Astrocyte (in vitro differentiated cells and primary cell): ENCODE measurements around the gene PTPRT. TPM values are rescaled to one million over a fixed set of nuclear protein-coding genes. Genes with fewer than 3 reads are reported as not detected.

Experiments
- DNase-seq: peaks from one replicate; pipeline ENCODE4 v3.0.0-alpha.2; 2010; ENCODE audit warnings: low read depth
- FAIRE-seq: peaks from 2 replicates; lab custom pipeline; 2011; peaks lifted over from hg19 to GRCh38; lab: Jason Lieb, UNC
- H2AFZ ChIP-seq: 2 replicates; pipeline ENCODE4 v1.6.0; 2012; ENCODE audit warnings: low read depth, low read length, inconsistent platforms
- H3K27ac ChIP-seq: 2 replicates; pipeline ENCODE4 v1.5.1; 2011; ENCODE audit warnings: low read depth, low read length, inconsistent platforms
- H3K27me3 ChIP-seq: 2 replicates; pipeline ENCODE4 v1.6.0; 2011; ENCODE audit warnings: low read length, inconsistent platforms; ENCODE audit not compliant: insufficient read depth
- H3K36me3 ChIP-seq: 2 replicates; pipeline ENCODE4 v1.5.1; 2011; ENCODE audit warnings: low read length, inconsistent platforms; ENCODE audit not compliant: insufficient read depth
- H3K4me1 ChIP-seq: 2 replicates; pipeline ENCODE4 v1.5.1; 2011; ENCODE audit warnings: low read length, inconsistent platforms; ENCODE audit not compliant: insufficient read depth
- H3K4me2 ChIP-seq: 2 replicates; pipeline ENCODE4 v1.6.0; 2012; ENCODE audit warnings: low read length, inconsistent platforms
- H3K4me3 ChIP-seq: 2 replicates; pipeline ENCODE4 v1.5.1; 2011; ENCODE audit warnings: low read depth, mild to moderate bottlenecking, low read length, inconsistent platforms; ENCODE audit not compliant: insufficient read depth
- H3K79me2 ChIP-seq: 2 replicates; pipeline ENCODE4 v1.6.0; 2012; ENCODE audit warnings: mild to moderate bottlenecking, low read length, inconsistent platforms; ENCODE audit not compliant: insufficient read depth
- H3K9ac ChIP-seq: 2 replicates; pipeline ENCODE4 v1.6.0; 2012; ENCODE audit warnings: mild to moderate bottlenecking, low read length, inconsistent platforms
- H3K9me3 ChIP-seq: 2 replicates; pipeline ENCODE4 v1.5.1; 2012; ENCODE audit warnings: low read depth, mild to moderate bottlenecking, low read length, inconsistent platforms; ENCODE audit not compliant: insufficient read depth
- H4K20me1 ChIP-seq: 2 replicates; pipeline ENCODE4 v1.6.0; 2012; ENCODE audit warnings: low read length, inconsistent platforms; ENCODE audit not compliant: insufficient read depth
- H3K27ac Mint-ChIP-seq: one replicate; pipeline ENCODE4 v1.8.0; 2021; ENCODE audit warnings: mild to moderate bottlenecking, mixed read lengths; ENCODE audit not compliant: unreplicated experiment
- H3K27me3 Mint-ChIP-seq: one replicate; pipeline ENCODE4 v1.8.0; 2021; ENCODE audit warnings: low read depth, mixed read lengths; ENCODE audit not compliant: unreplicated experiment
- H3K36me3 Mint-ChIP-seq: one replicate; pipeline ENCODE4 v1.8.0; 2021; ENCODE audit warnings: low read depth, mixed read lengths; ENCODE audit not compliant: unreplicated experiment
- H3K4me1 Mint-ChIP-seq: one replicate; pipeline ENCODE4 v1.8.0; 2021; ENCODE audit warnings: low read depth, mixed read lengths; ENCODE audit not compliant: unreplicated experiment
- H3K4me3 Mint-ChIP-seq: one replicate; pipeline ENCODE4 v1.8.0; 2021; ENCODE audit warnings: mild to moderate bottlenecking, moderate library complexity, mixed read lengths; ENCODE audit not compliant: unreplicated experiment
- H3K9me3 Mint-ChIP-seq: one replicate; pipeline ENCODE4 v1.8.0; 2021; ENCODE audit warnings: mild to moderate bottlenecking, mixed read lengths; ENCODE audit not compliant: unreplicated experiment
- CTCF ChIP-seq: IDR thresholded peaks from 2 replicates; pipeline ENCODE4 v1.5.1; 2011; ENCODE audit warnings: low read depth, mild to moderate bottlenecking, inconsistent platforms, low read length, moderate library complexity; ENCODE audit not compliant: insufficient read depth
- EZH2 ChIP-seq: IDR thresholded peaks from 2 replicates; pipeline ENCODE4 v1.6.1; 2012; ENCODE audit warnings: mild to moderate bottlenecking, low read length, inconsistent platforms; ENCODE audit not compliant: insufficient read depth
- total RNA-seq: library from RNA; stranded (reverse); gene quantifications from 2 replicates; pipeline ENCODE4 v1.2.1, GENCODE V29; 2021

Gene PTPRT
- total RNA-seq, 1 donor from 2014 or later, result 0.25 TPM

DNA sequence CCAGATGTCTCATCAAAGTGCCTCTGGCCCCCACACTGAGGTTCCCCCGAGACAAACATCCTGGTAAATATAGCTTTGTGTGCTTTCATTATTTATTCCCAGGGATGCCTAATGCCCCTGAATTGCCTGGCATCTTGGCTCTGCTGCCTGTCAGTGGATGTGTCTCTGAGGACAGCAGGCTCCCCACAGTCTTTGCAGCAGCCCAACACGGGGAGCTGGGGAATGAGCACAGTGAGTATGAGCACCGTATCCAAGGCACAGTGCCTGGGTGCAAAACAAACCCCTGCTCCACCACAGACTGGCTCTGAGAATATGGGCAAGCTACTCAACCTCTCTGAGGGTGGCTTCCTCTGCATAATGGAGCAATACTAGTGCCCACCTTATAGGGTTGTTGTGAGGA, 165.9 kb downstream of the PTPRT start:
- H3K9ac ChIP-seq, result no peak overlapping the region
- Mint-ChIP-seq H3K4me1 (no peaks in the 10 kb centered on the region), H3K27ac (no peak overlapping the region), H3K36me3 (no peaks in the 10 kb centered on the region), H3K4me3 (no peak overlapping the region), H3K9me3 (peaks cover 2% of the 10 kb centered on the region), H3K27me3 (peaks cover 3% of the 10 kb centered on the region)
- H3K4me1 ChIP-seq, result no peaks in the 10 kb centered on the region
- H3K4me2 ChIP-seq, result no peak overlapping the region
- H3K27me3 ChIP-seq, result no peaks in the 10 kb centered on the region
- DNase-seq, result no peak
- no peak overlapping the region for H3K4me3 ChIP-seq
- no peaks in the 10 kb centered on the region for H4K20me1 ChIP-seq
- peaks cover 2% of the 10 kb centered on the region for H3K9me3 ChIP-seq
- FAIRE-seq, result no peak
- H3K79me2 ChIP-seq, result no peaks in the 10 kb centered on the region
- TF ChIP-seq EZH2, result no peak
- no peak for TF ChIP-seq CTCF
- H3K27ac ChIP-seq, result no peak overlapping the region
- H2AFZ ChIP-seq, result no peak overlapping the region
- no peaks in the 10 kb centered on the region for H3K36me3 ChIP-seq

GRCh38 chr20:43022568-43022967, 167.1 kb downstream of the PTPRT start:
- Histone ChIP-seq H4K20me1 (no peaks in the 10 kb centered on the region), H2AFZ (no peak overlapping the region), H3K9me3 (peaks cover 2% of the 10 kb centered on the region), H3K79me2 (no peaks in the 10 kb centered on the region), H3K4me3 (no peak overlapping the region), H3K4me1 (no peaks in the 10 kb centered on the region), H3K36me3 (no peaks in the 10 kb centered on the region), H3K27ac (no peak overlapping the region), H3K27me3 (no peaks in the 10 kb centered on the region), H3K4me2 (no peak overlapping the region), H3K9ac (no peak overlapping the region)
- TF ChIP-seq CTCF (no peak), EZH2 (no peak)
- no peaks in the 10 kb centered on the region for H3K27me3 Mint-ChIP-seq
- H3K4me3 Mint-ChIP-seq, result no peak overlapping the region
- H3K9me3 Mint-ChIP-seq, result no peaks in the 10 kb centered on the region
- no peaks in the 10 kb centered on the region for H3K36me3 Mint-ChIP-seq
- DNase-seq, result no peak
- H3K27ac Mint-ChIP-seq, result no peak overlapping the region
- FAIRE-seq, result no peak
- H3K4me1 Mint-ChIP-seq, result no peaks in the 10 kb centered on the region

DNA sequence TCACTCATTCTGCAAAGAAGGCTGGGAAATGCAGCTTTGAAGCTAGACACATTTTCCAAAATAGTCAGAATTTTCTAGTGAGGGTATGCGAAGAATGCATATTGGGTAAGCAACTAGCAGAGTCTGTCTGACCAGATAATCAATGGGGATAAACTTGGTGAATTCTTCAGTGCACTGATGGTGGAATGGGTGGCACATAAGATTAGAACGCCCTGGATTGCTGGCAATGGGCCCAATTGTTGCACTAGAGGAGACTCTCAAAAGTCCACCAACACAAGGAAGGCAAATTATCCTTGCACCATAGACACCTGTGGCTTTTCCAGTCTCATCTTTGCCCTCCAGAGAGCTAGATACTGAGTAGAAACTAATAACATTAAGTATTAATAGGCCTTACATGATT, 167.6 kb downstream of the PTPRT start:
- Histone ChIP-seq H2AFZ (no peak overlapping the region), H3K27me3 (no peaks in the 10 kb centered on the region), H3K9ac (no peak overlapping the region), H3K4me3 (no peak overlapping the region), H3K4me1 (no peaks in the 10 kb centered on the region), H3K36me3 (no peaks in the 10 kb centered on the region), H3K9me3 (peaks cover 2% of the 10 kb centered on the region), H3K27ac (no peak overlapping the region), H3K4me2 (no peak overlapping the region), H3K79me2 (no peaks in the 10 kb centered on the region), H4K20me1 (no peaks in the 10 kb centered on the region)
- Mint-ChIP-seq H3K4me1 (no peaks in the 10 kb centered on the region), H3K27ac (peak overlapping the region; percentile 47), H3K36me3 (no peaks in the 10 kb centered on the region), H3K9me3 (no peaks in the 10 kb centered on the region), H3K4me3 (no peak overlapping the region), H3K27me3 (no peaks in the 10 kb centered on the region)
- TF ChIP-seq EZH2 (no peak), CTCF (no peak)
- DNase-seq (no peak), FAIRE-seq (no peak)
